NOMO-1 (cell line): ENCODE data around the gene FMN2.

Experiments
- DNase-seq, 2 experiments: peaks; one replicate each; lab custom pipeline; 2025; ENCODE audit not compliant: unreplicated experiment in 2 of 2; lab: John Stamatoyannopoulos, UW

Gene FMN2

GRCh38 chr1:240192851-240193250 is 101.2 kb downstream of the FMN2 start:
- DNase-seq: no peak

GRCh38 chr1:240193679-240194078 is 102.0 kb downstream of the FMN2 start:
- no peak for DNase-seq

- DNase-seq: no peak
Observed at GRCh38 chr1:240194120-240194519, 102.4 kb downstream of the FMN2 start.

GRCh38 chr1:240198376-240198775 is 106.7 kb downstream of the FMN2 start:
- no peak for DNase-seq

- no peak for DNase-seq
Observed at GRCh38 chr1:240199758-240200645, 108.3 kb downstream of the FMN2 start.

GRCh38 chr1:240201931-240202330 is 110.2 kb downstream of the FMN2 start:
- DNase-seq: no peak

- no peak for DNase-seq
Observed at GRCh38 chr1:240207073-240207709, 115.5 kb downstream of the FMN2 start.

- DNase-seq: no peak
Observed at GRCh38 chr1:240210026-240210425, 118.3 kb downstream of the FMN2 start.

- DNase-seq: no peak
Observed at GRCh38 chr1:240212556-240212955, 120.9 kb downstream of the FMN2 start.

- no peak for DNase-seq
Observed at GRCh38 chr1:240217403-240217802, 125.7 kb downstream of the FMN2 start.

GRCh38 chr1:240219104-240219503 is 127.4 kb downstream of the FMN2 start:
- no peak for DNase-seq

- DNase-seq: no peak
Observed at GRCh38 chr1:240226102-240226501, 134.4 kb downstream of the FMN2 start.

GRCh38 chr1:240230816-240231215 is 139.1 kb downstream of the FMN2 start:
- DNase-seq: no peak

- no peak for DNase-seq
Observed at GRCh38 chr1:240232530-240232929, 140.8 kb downstream of the FMN2 start.

- no peak for DNase-seq
Observed at GRCh38 chr1:240234485-240235210, 143.0 kb downstream of the FMN2 start.

- no peak for DNase-seq
Observed at GRCh38 chr1:240235521-240236288, 144.0 kb downstream of the FMN2 start.

- no peak for DNase-seq
Observed at GRCh38 chr1:240237305-240237721, 145.6 kb downstream of the FMN2 start.

- DNase-seq: no peak
Observed at GRCh38 chr1:240239309-240239708, 147.6 kb downstream of the FMN2 start.

- no peak for DNase-seq
Observed at GRCh38 chr1:240241278-240241677, 149.6 kb downstream of the FMN2 start.

- no peak for DNase-seq
Observed at GRCh38 chr1:240242601-240243144, 151.0 kb downstream of the FMN2 start.
